Memory B cell (primary cell): ENCODE data around the gene RASGRP3.

Experiments used
- ATAC-seq: fragments of 150-1000 bp; cut with Tn5 transposase; 2 replicates; pipeline ENCODE4 v1.10.0; 2021; ENCODE audit warnings: low read depth, mild to moderate bottlenecking, moderate library complexity
- DNase-seq, 2 donors: peaks; one replicate each; pipeline ENCODE4 v3.0.0; 2022; ENCODE audit warnings: low spot score in 2 of 2
- H3K27ac Mint-ChIP-seq: one replicate; pipeline ENCODE4 v1.8.0; 2022; ENCODE audit warnings: mild to moderate bottlenecking, moderate library complexity, mixed read lengths
- H3K27me3 Mint-ChIP-seq: one replicate; pipeline ENCODE4 v1.8.0; 2022; ENCODE audit warnings: mixed read lengths
- H3K36me3 Mint-ChIP-seq: one replicate; pipeline ENCODE4 v1.8.0; 2022; ENCODE audit warnings: mild to moderate bottlenecking, mixed read lengths
- H3K4me1 Mint-ChIP-seq: one replicate; pipeline ENCODE4 v1.8.0; 2022; ENCODE audit warnings: mixed read lengths
- H3K4me3 Mint-ChIP-seq: one replicate; pipeline ENCODE4 v1.8.0; 2022; ENCODE audit warnings: mild to moderate bottlenecking, moderate library complexity, mixed read lengths
- H3K9me3 Mint-ChIP-seq: one replicate; pipeline ENCODE4 v1.8.0; 2022; ENCODE audit warnings: mixed read lengths

Gene RASGRP3

DNA sequence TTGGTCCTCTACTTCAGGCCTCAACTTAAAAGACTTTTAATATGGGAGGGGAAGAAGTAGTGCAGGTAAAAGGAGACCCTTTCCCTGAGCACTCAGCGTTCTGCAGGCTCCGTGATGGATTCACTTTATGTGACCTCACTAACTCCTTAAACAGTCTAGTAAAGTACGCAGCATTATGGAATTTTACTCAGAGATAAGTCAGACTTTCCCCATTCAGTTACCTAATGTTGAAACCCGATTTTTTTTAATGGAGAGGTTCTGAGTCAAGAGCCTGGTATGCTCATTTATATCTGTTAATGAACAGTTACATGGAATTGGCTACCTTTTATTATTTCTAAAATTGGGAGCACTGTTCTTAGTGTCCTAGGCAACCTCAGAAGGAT lies 34.1 kb downstream of the RASGRP3 start:
- H3K27ac Mint-ChIP-seq: peak overlapping the region; percentile 33
- peak overlapping the region; percentile 24 for H3K4me3 Mint-ChIP-seq
- ATAC-seq (no peak), DNase-seq (no peak)
- peaks cover 28% of the 10 kb centered on the region for H3K4me1 Mint-ChIP-seq
- H3K9me3 Mint-ChIP-seq: no peaks in the 10 kb centered on the region
- peaks cover 11% of the 10 kb centered on the region for H3K36me3 Mint-ChIP-seq
- no peaks in the 10 kb centered on the region for H3K27me3 Mint-ChIP-seq

DNA sequence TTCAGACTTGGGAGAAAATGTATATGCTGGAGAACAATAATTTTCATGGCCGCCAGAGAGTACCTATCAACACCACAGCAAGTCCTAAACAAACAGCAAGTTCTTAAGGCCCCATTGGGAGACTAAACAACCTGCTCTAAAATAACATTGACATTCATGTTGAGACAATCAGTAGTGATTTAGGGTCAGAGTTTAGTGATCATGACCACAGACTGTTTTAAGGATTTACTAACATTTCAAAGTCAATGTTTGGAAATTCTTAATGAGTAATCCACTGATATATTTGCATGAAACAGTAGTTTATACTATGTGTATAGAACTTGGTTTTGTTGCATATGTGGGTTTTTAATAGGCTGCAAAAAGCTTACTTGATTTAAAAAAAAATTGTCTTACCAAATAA lies 34.7 kb downstream of the RASGRP3 start:
- no peak for ATAC-seq
- Mint-ChIP-seq H3K27me3 (no peaks in the 10 kb centered on the region), H3K27ac (peak overlapping the region; percentile 33), H3K36me3 (peaks cover 11% of the 10 kb centered on the region), H3K4me3 (no peak overlapping the region), H3K4me1 (peaks cover 28% of the 10 kb centered on the region), H3K9me3 (no peaks in the 10 kb centered on the region)
- no peak for DNase-seq

DNA sequence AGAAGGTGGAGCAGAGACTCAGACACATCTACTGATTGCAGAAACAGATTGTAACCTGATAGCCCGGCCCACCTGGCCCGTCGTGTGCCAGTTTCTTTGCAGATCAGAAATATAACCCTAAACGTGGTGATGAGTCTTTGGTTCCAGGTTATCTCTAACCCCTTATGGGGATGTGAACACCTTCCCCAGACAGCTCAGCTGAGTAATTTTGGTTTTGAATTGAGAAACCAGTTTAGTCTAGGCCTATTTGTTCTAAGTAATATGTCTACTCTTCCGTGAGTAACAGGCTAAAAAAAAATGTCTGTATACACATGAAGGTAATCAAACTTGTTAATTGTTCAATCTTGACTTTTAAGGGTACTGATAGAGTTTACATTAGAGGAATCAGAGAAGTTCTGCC lies 35.7 kb downstream of the RASGRP3 start:
- Mint-ChIP-seq H3K27ac (peak overlapping the region; percentile 67), H3K4me3 (no peak overlapping the region), H3K36me3 (peaks cover 19% of the 10 kb centered on the region), H3K4me1 (peaks cover 23% of the 10 kb centered on the region), H3K9me3 (no peaks in the 10 kb centered on the region), H3K27me3 (no peaks in the 10 kb centered on the region)
- no peak for DNase-seq
- no peak for ATAC-seq

DNA sequence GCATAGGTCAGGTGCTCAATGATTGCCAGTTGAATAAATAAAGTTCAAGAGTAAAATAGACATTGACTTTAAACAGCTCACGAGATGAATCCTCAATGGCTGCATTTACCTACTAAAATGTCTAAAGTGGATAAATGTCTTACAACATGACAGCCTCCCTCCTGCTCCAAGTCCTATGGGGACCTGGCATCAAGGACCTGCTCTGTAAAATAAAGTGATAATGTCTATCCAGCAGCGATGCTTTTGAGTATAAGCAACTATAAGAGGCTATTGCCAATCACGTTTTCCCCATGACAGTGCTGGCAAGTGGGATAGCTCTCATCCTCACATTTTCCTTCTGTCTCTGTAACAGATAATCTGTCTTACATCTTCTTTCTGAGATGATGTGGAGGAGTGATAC lies 37.0 kb downstream of the RASGRP3 start:
- peaks cover 11% of the 10 kb centered on the region for H3K4me1 Mint-ChIP-seq
- ATAC-seq (no peak), DNase-seq (no peak)
- H3K36me3 Mint-ChIP-seq: peaks cover 17% of the 10 kb centered on the region
- H3K9me3 Mint-ChIP-seq: no peaks in the 10 kb centered on the region
- peak overlapping the region; percentile 67 for H3K27ac Mint-ChIP-seq
- H3K27me3 Mint-ChIP-seq: no peaks in the 10 kb centered on the region
- no peak overlapping the region for H3K4me3 Mint-ChIP-seq

DNA sequence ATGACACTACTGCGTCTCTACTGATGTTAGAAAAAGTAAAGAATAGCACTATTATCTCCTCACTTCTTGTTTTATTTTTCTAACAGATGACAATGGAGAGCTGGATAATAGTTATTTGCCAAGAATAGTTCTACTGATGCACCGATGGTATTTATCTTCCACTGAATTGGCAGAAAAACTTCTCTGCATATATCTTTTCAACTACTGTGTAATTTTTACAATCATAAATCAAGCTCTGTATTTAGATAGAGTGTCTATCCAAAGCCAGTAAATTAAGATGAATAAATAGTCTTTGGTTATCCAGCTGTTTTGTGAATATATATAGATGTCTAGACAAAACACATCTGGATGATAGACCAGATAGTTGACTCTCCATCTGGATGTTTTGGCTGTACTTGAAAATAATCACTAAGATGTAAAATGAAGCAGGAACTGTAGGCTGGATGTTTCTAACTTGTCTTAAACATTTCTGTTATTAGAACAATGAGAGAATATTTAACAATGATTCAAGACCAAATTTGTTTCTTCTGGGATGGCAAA lies 40.1 kb downstream of the RASGRP3 start:
- ATAC-seq (no peak), DNase-seq (no peak)
- H3K27ac Mint-ChIP-seq: no peak overlapping the region
- H3K27me3 Mint-ChIP-seq: no peaks in the 10 kb centered on the region
- no peaks in the 10 kb centered on the region for H3K9me3 Mint-ChIP-seq
- peaks cover 28% of the 10 kb centered on the region for H3K36me3 Mint-ChIP-seq
- peaks cover 2% of the 10 kb centered on the region for H3K4me1 Mint-ChIP-seq
- no peak overlapping the region for H3K4me3 Mint-ChIP-seq

DNA sequence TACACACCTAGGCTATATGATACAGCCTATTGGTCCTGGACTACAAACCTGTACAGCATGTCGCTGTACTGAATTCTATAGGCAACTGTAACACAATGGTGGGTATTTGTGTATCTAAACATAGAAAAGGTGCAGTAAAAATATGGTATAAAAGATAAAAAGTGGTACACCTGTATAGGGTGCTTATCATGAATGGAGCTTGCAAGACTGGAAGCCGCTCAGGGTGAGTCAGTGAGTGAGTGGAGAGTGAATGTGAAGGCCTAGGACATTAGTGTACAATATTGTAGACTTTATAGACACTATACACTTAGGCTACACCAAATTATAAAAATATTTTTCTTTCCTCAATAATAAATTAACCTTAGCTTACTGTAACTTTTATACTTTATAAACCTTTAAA lies 41.8 kb downstream of the RASGRP3 start:
- peaks cover 33% of the 10 kb centered on the region for H3K36me3 Mint-ChIP-seq
- peak overlapping the region; percentile 53 for H3K27ac Mint-ChIP-seq
- no peaks in the 10 kb centered on the region for H3K4me1 Mint-ChIP-seq
- ATAC-seq (no peak), DNase-seq (no peak)
- H3K27me3 Mint-ChIP-seq: no peaks in the 10 kb centered on the region
- H3K9me3 Mint-ChIP-seq: no peaks in the 10 kb centered on the region
- no peak overlapping the region for H3K4me3 Mint-ChIP-seq

DNA sequence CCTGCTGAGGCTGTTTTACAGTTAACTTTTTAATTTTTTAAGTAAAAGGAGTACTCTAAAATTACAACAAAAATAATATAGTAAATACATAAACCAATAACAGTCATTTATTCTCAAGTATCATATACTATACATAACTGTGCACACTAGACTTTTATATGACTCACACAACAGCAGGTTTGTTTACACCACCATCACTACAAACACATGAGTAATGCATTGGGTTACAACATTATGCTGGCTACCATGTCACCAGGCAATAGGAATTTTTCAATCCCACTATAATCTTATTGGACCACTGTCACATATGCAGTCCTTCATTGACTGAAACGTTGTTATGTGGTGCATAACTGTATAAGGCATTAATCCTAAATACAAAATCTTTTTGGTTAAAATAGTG lies 42.5 kb downstream of the RASGRP3 start:
- peaks cover 36% of the 10 kb centered on the region for H3K36me3 Mint-ChIP-seq
- H3K4me1 Mint-ChIP-seq: peaks cover 2% of the 10 kb centered on the region
- no peak overlapping the region for H3K4me3 Mint-ChIP-seq
- no peaks in the 10 kb centered on the region for H3K27me3 Mint-ChIP-seq
- DNase-seq (no peak), ATAC-seq (no peak)
- H3K27ac Mint-ChIP-seq: no peak overlapping the region
- no peaks in the 10 kb centered on the region for H3K9me3 Mint-ChIP-seq

DNA sequence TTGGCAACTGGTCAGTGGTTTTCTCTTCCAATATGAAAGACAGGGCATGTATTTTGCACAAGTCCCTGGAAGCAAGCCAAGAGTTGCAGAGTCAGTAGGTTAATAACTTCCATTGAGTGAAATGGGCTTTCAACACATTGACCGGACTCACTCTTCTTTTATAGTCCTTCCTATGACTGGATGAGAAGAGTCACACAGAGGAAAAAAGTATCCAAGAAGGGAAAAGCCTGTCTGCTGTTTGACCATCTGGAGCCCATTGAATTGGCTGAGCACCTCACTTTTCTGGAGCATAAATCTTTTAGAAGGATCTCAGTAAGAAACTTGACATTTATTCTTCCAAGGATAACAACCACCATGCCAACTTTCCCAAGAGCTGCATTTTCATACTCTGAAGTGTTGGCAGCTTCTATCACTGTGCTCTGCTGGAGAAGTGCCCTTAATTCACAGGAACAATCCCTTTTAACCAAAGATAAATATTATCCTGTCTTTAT lies 45.4 kb downstream of the RASGRP3 start:
- Mint-ChIP-seq H3K4me3 (no peak overlapping the region), H3K27ac (peak overlapping the region; percentile 22), H3K4me1 (peaks cover 10% of the 10 kb centered on the region), H3K36me3 (peaks cover 38% of the 10 kb centered on the region), H3K9me3 (no peaks in the 10 kb centered on the region), H3K27me3 (no peaks in the 10 kb centered on the region)
- DNase-seq (no peak), ATAC-seq (no peak)

DNA sequence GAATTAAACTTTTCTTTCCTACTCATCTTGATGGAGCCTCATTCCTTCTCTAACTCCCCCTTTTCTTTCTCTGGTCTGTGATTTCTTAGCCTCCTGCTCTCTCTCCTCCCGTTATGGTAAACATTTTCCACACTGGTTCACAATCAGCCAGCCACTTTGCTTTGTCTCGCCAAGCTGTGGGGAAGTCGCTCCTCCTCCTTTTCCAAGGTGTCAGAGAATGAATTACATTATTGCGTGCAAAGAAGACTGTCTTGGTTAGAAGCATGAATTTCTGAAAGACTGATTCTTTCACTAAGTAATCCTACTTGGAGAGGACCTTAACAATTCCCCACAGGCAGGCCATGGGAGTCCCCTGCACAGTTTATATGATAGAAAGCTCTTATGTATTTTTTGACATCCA lies 46.1 kb downstream of the RASGRP3 start:
- peaks cover 40% of the 10 kb centered on the region for H3K36me3 Mint-ChIP-seq
- no peaks in the 10 kb centered on the region for H3K9me3 Mint-ChIP-seq
- no peaks in the 10 kb centered on the region for H3K27me3 Mint-ChIP-seq
- H3K27ac Mint-ChIP-seq: no peak overlapping the region
- DNase-seq (no peak), ATAC-seq (no peak)
- no peak overlapping the region for H3K4me3 Mint-ChIP-seq
- H3K4me1 Mint-ChIP-seq: peaks cover 15% of the 10 kb centered on the region

DNA sequence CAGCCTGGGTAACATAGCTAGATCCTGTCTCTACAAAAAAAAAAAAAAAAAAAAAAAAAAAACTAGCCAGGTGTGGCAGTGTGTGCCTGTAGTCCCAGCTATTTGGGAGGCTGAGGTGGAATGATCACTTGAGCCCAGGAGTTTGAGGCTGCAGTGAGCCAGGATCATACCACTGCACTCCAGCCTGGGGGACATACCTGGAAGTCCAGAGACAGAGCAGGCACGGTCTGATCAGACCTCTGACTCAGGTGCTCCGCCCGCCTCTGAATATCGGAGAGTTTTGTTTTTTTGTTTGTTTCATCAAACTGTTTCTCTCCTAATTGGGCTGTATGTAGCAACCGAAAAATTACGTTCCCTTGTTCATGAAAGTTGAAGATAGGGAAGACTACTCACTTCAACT lies 49.2 kb downstream of the RASGRP3 start:
- no peaks in the 10 kb centered on the region for H3K27me3 Mint-ChIP-seq
- H3K9me3 Mint-ChIP-seq: no peaks in the 10 kb centered on the region
- no peak overlapping the region for H3K4me3 Mint-ChIP-seq
- no peak for ATAC-seq
- H3K36me3 Mint-ChIP-seq: peaks cover 38% of the 10 kb centered on the region
- DNase-seq: no peak
- H3K4me1 Mint-ChIP-seq: peaks cover 38% of the 10 kb centered on the region
- H3K27ac Mint-ChIP-seq: peak overlapping the region; percentile 99

DNA sequence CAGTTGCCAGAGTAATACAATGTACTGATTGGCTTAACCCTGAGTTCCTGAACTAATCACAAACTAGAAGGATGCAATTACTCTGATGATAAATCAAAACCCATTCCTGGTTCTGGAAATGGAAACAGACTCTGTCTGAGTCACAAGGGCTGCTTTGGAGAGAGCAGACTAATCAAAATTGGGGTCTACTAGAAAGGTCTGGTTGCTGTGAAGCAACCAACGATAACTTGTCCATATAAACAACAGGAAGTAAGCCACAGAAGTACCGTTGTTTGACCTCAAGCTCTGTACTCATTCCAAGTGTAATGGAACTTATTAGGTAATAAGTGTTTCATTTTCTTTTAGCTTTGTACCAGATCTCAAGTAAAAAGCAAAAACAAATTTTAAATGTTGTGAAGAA lies 49.7 kb downstream of the RASGRP3 start:
- Mint-ChIP-seq H3K4me3 (no peak overlapping the region), H3K9me3 (no peaks in the 10 kb centered on the region), H3K4me1 (peaks cover 42% of the 10 kb centered on the region), H3K27me3 (no peaks in the 10 kb centered on the region), H3K27ac (peak overlapping the region; percentile 99), H3K36me3 (peaks cover 41% of the 10 kb centered on the region)
- ATAC-seq (no peak), DNase-seq (no peak)

DNA sequence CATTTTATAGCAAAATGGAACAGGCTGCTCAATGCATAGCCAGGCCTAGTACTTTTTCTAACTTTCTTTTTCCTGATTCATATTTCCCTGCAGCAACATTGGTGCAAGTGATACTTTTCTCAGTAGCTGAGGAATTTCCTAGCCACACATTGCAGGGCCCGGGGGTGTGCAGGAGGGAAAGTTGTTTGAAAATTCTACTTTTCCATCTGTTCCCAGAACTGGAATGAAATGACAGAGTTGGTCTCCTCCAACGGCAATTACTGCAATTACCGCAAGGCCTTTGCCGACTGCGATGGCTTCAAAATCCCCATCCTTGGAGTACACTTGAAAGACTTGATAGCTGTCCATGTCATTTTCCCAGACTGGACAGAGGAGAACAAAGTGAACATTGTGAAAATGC lies 50.5 kb downstream of the RASGRP3 start:
- ATAC-seq (no peak), DNase-seq (no peak)
- Mint-ChIP-seq H3K4me3 (no peak overlapping the region), H3K27ac (peak overlapping the region; percentile 99), H3K36me3 (peaks cover 44% of the 10 kb centered on the region), H3K9me3 (no peaks in the 10 kb centered on the region), H3K27me3 (no peaks in the 10 kb centered on the region), H3K4me1 (peaks cover 50% of the 10 kb centered on the region)

DNA sequence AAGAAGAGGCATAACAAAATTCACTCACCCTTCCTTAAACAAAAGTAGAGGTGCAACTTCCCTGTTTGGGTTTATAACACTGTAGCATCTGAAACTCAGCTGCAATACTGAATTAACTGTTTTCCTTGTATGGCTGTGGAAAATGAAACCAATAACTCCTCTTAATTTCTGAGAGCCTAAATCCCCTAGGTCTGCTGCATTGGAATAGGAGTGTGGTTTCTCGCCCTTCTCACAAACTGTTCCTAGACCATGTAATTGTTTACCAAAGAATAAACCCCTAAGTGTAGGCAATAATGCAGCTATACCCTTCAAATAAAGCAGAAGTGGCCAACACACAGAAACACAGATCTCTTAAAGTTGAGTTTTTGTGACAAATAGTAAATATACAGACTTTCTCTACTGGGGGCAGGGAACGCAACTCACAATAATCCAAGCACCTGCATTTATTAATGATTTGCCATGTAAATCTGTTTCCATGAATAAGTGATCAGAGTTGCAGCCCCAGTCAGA lies 52.0 kb downstream of the RASGRP3 start:
- DNase-seq: no peak
- H3K9me3 Mint-ChIP-seq: no peaks in the 10 kb centered on the region
- H3K4me1 Mint-ChIP-seq: peaks cover 58% of the 10 kb centered on the region
- peak overlapping the region; percentile 16 for H3K4me3 Mint-ChIP-seq
- H3K27ac Mint-ChIP-seq: peak overlapping the region; percentile 99
- H3K36me3 Mint-ChIP-seq: peaks cover 41% of the 10 kb centered on the region
- no peaks in the 10 kb centered on the region for H3K27me3 Mint-ChIP-seq
- peak; percentile 20 for ATAC-seq

DNA sequence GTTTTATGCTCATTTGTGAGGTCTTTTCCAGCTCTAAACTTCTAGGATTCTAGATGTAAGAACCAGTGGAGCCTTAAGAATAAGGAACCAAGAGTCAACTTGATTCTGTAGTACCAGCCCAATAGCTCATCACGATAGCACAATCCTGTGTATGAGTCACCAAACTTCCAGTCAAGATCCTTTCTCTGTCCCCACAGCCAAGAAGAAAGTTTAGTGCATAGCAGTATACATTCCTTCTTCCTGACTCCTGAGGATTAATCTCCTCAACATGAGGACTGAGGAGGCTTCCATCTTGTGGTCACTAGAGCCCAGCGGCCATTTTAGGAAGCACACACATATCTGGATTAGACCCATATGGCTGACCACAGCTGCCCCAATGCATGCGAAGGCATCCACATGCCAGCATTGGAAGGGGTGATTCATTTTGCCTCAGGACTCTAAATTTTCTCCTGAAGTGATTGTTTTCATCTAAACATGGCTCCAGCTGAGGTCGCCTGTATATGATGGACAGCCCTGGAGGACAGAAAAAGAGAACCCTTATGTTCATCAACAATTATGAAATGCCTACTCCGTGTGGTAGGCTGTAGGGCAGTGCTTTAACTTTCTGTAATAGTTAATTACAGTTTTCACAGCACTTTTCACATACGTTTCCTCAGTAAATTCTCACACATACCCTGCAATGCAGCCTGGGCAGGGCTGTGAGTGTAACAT lies 53.5 kb downstream of the RASGRP3 start:
- H3K4me3 Mint-ChIP-seq: peak overlapping the region; percentile 27
- DNase-seq (no peak), ATAC-seq (peak; percentile 20)
- H3K36me3 Mint-ChIP-seq: peaks cover 46% of the 10 kb centered on the region
- peaks cover 58% of the 10 kb centered on the region for H3K4me1 Mint-ChIP-seq
- H3K9me3 Mint-ChIP-seq: no peaks in the 10 kb centered on the region
- no peaks in the 10 kb centered on the region for H3K27me3 Mint-ChIP-seq
- H3K27ac Mint-ChIP-seq: peak overlapping the region; percentile 99
